ENCODE measurements around the gene OPRM1.

- TF ChIP-seq POLR2A (IDR thresholded peaks at IDR 0.05) (no peak), CTCF (IDR thresholded peaks at IDR 0.05) (no peak)
Measured at GRCh38 chr6:154249499-154250298, 210.7 kb downstream of the OPRM1 start.
